Body of pancreas (tissue), 4 donors: ENCODE measurements around the gene TBC1D16.

Source experiments
- CTCF ChIP-seq, 7 experiments: fragments of 450-650 bp in 4 of 7; fragments of 200-600 bp in 3 of 7; sonication (generic) in 3 of 7; IDR thresholded peaks; one replicate each; pipeline ENCODE4 v1.5.1; 2016 to 2019; ENCODE audit warnings: antibody characterized with exemption in 7 of 7
- POLR2A ChIP-seq, 3 donors: fragments of 450-650 bp; IDR thresholded peaks; one replicate each; pipeline ENCODE4 v1.6.1; 2016; ENCODE audit warnings: antibody characterized with exemption in 3 of 3, mild to moderate bottlenecking in 2 of 3

- TF ChIP-seq CTCF (IDR thresholded peaks at IDR 0.05) (no peak), POLR2A (IDR thresholded peaks at IDR 0.05) (no peak)
Observed at GRCh38 chr17:80053102-80053501, 17.4 kb upstream of the TBC1D16 start.
